Panc1 (cell line): ENCODE results near the gene GNPAT. TPM values are rescaled to one million over a fixed set of nuclear protein-coding genes. Genes with fewer than 3 reads are reported as not detected.

ENCODE experiments used
- ATAC-seq: fragments of 200-7000 bp; cut with Tn5 transposase; 2 replicates; pipeline ENCODE4 v1.9.1; 2020; ENCODE audit warnings: mild to moderate bottlenecking, moderate library complexity
- BruUV-seq: library from RNA; stranded (reverse); fragments of 400-500 nt; replicated peaks from 2 replicates; lab custom pipeline; 2021; lab: Mats Ljungman, UMichigan
- CTCF ChIA-PET: fragments of 300-600 bp; sonication (Branson Sonifier 250); formaldehyde crosslinking; loops from one replicate; lab custom pipeline; 2022; ENCODE audit warnings: antibody characterized with exemption; lab: Charles Lee
- POLR2A ChIA-PET: fragments of 300-600 bp; sonication (Branson Sonifier 250); formaldehyde crosslinking; loops from one replicate; lab custom pipeline; 2022; ENCODE audit warnings: antibody characterized with exemption; lab: Charles Lee
- DNase-seq: peaks from one replicate; pipeline ENCODE4 v3.0.0-alpha.2; 2010; ENCODE audit warnings: low read depth, low spot score
- H3K27ac ChIP-seq: 2 replicates; pipeline ENCODE4 v1.5.1; 2011; ENCODE audit warnings: mild to moderate bottlenecking, low read length, inconsistent platforms
- H3K27me3 ChIP-seq: fragments of 200-500 bp; sonication (Bioruptor generic); 2 replicates; pipeline ENCODE4 v1.6.0; 2014; ENCODE audit warnings: low read length, inconsistent platforms; ENCODE audit not compliant: control insufficient read depth, insufficient read depth
- H3K36me3 ChIP-seq: fragments of 200-500 bp; sonication (Bioruptor generic); 2 replicates; pipeline ENCODE4 v1.5.1; 2014; ENCODE audit warnings: inconsistent platforms, mild to moderate bottlenecking, low read length, moderate library complexity; ENCODE audit not compliant: control insufficient read depth, insufficient read depth
- H3K4me1 ChIP-seq: 2 replicates; pipeline ENCODE4 v1.5.1; 2011; ENCODE audit warnings: inconsistent platforms, mild to moderate bottlenecking, low read length, moderate library complexity; ENCODE audit not compliant: control insufficient read depth, insufficient read depth
- H3K4me3 ChIP-seq, 2 experiments: 2 replicates each; pipeline ENCODE4 v1.5.1; 2011 to 2012; ENCODE audit warnings: low read depth in 2 of 2, low read length in 2 of 2, mild to moderate bottlenecking in 2 of 2, inconsistent platforms in 1 of 2, moderate library complexity in 1 of 2
- H3K9me3 ChIP-seq: fragments of 200-500 bp; sonication (Bioruptor generic); 2 replicates; pipeline ENCODE4 v1.5.1; 2014; ENCODE audit warnings: low read depth, mild to moderate bottlenecking, inconsistent platforms, low read length, moderate library complexity; ENCODE audit not compliant: control insufficient read depth, insufficient read depth
- CTCF ChIP-seq: fragments of 450-650 bp; IDR thresholded peaks from 2 replicates; pipeline ENCODE4 v1.5.1; 2017; ENCODE audit warnings: mild to moderate bottlenecking
- POLR2AphosphoS5 ChIP-seq: IDR thresholded peaks from 2 replicates; pipeline ENCODE4 v1.6.1; 2012; ENCODE audit warnings: mild to moderate bottlenecking, low read depth, low read length, moderate library complexity
- REST ChIP-seq, 2 experiments: IDR thresholded peaks; 2 replicates each; pipeline ENCODE4 v1.6.1; 2011 to 2012; ENCODE audit warnings: low read depth in 2 of 2, control low read depth in 1 of 2, low read length in 1 of 2, mild to moderate bottlenecking in 1 of 2, moderate library complexity in 1 of 2; ENCODE audit not compliant: insufficient read depth in 1 of 2
- SIN3A ChIP-seq: IDR thresholded peaks from 2 replicates; pipeline ENCODE4 v1.6.1; 2012; ENCODE audit warnings: low read depth, mild to moderate bottlenecking, low read length, moderate library complexity, borderline replicate concordance; ENCODE audit not compliant: insufficient read depth
- TCF7L2 ChIP-seq: IDR thresholded peaks from 2 replicates; pipeline ENCODE4 v1.6.1; 2011; ENCODE audit warnings: mild to moderate bottlenecking, low read depth, low read length, inconsistent platforms
- in situ Hi-C: cut with HindIII; loops from 2 replicates; pipeline ENCODE4 v1.10.0; 2016; ENCODE audit warnings: low sequenced_read_pairs, low pct_unique_long_range_greater_than_20kb
- intact Hi-C: fragments of 100-400 bp; cut with micrococcal nuclease; formaldehyde crosslinking; loops from one replicate; pipeline ENCODE4 v1.10.0; 2022; ENCODE audit not compliant: unreplicated experiment
- total RNA-seq: library from RNA; stranded (reverse); gene quantifications from one replicate; pipeline ENCODE4 v1.2.1, GENCODE V29; 2021; ENCODE audit not compliant: unreplicated experiment

GNPAT gene
- total RNA-seq, 1 experiment from 2014 or later: 42.5 TPM

GRCh38 chr1:231272173-231272572 is 31.2 kb downstream of the GNPAT start:
- TF ChIP-seq TCF7L2 (no peak), CTCF (no peak), SIN3A (no peak), REST (IDR thresholded peaks at IDR 0.05; ENCODE audit: insufficient read depth in 1 of 2, low read depth in 2 of 2, low read length in 1 of 2) (no peak), POLR2AphosphoS5 (no peak)
- Histone ChIP-seq H3K27ac (no peak overlapping the region), H3K27me3 (no peaks in the 10 kb centered on the region), H3K36me3 (peaks cover 13% of the 10 kb centered on the region), H3K4me1 (no peaks in the 10 kb centered on the region), H3K9me3 (no peaks in the 10 kb centered on the region), H3K4me3 (no peak overlapping the region)
- ATAC-seq: no peak
- ChIA-PET POLR2A (no interaction called here), CTCF (no interaction called here)
- intact Hi-C loops: no loop called here
- in situ Hi-C loops: no loop called here
- DNase-seq: no peak
- no TSS peak for BruUV-seq

DNA sequence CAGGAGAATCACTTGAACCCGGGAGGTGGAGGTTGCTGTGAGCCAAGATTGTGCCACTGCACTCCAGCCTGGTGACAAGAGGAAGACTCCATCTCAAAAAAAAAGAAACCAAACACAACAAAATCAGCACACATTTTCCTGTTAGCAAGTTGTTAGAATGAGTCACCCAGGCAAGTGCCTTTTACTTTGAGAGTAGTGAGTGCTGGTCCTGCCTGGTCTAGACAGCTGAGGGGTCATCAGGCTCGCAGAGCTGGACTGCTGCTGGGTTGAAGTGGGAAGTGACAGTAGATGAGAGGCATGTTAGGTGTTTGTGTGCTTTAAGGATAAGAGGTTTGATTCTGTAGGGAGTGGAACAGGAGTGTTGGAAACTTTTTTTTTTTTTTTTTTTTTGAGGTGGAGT is 31.9 kb downstream of the GNPAT start:
- TF ChIP-seq POLR2AphosphoS5: no peak
- TF ChIP-seq REST (IDR thresholded peaks at IDR 0.05; ENCODE audit: insufficient read depth in 1 of 2, low read depth in 2 of 2, low read length in 1 of 2): no peak
- TF ChIP-seq CTCF: no peak
- no peak for TF ChIP-seq SIN3A
- TF ChIP-seq TCF7L2: no peak
- intact Hi-C loops (no loop called here), in situ Hi-C loops (no loop called here)
- Histone ChIP-seq H3K27me3 (no peaks in the 10 kb centered on the region), H3K27ac (no peak overlapping the region), H3K4me1 (no peaks in the 10 kb centered on the region), H3K36me3 (peaks cover 11% of the 10 kb centered on the region; the same call in 1 of the 2 replicates), H3K4me3 (no peak overlapping the region), H3K9me3 (no peaks in the 10 kb centered on the region)
- ChIA-PET POLR2A (no interaction called here), CTCF (no interaction called here)
- no TSS peak for BruUV-seq
- DNase-seq (no peak), ATAC-seq (no peak)
